ENCODE data around the gene UGGT1. TPM values are rescaled to one million over a fixed set of nuclear protein-coding genes. Genes with fewer than 3 reads are reported as not detected.

The UGGT1 gene
- total and polyA plus RNA-seq, 2 experiments from 2014 or later = 8.3 to 38.4 TPM

DNA sequence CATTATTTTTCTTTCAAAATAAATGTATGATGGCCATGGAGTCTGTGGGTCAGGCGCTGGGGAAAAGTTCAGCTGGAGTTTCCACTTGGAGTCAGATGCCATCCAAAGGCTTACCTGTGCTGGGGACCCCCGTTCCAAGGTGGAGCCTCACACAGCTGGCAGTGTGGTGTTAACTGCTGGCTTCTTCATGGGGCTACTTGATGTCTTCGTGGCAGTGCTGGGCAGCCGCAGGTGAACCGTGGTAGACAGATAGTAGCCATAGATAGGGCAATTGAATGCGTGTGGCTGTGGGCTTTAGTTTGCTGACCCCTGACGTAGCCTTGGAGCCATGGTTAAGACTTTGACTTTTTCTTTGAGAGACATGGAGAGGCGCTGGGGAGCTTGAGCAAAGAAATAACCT lies 144.6 kb downstream of the UGGT1 start:
- DNase-seq (ENCODE audit: low read depth in 1 of 2, low spot score in 1 of 2) = no peak
- Histone ChIP-seq H3K4me3 (no peak overlapping the region), H3K4me1 (ENCODE audit: low read depth) (no peaks in the 10 kb centered on the region), H3K27me3 (peaks cover 12% of the 10 kb centered on the region), H3K27ac (no peak overlapping the region), H3K36me3 (no peaks in the 10 kb centered on the region), H3K9me3 (ENCODE audit: low read depth) (no peaks in the 10 kb centered on the region)
- TF ChIP-seq, protein P1, sequence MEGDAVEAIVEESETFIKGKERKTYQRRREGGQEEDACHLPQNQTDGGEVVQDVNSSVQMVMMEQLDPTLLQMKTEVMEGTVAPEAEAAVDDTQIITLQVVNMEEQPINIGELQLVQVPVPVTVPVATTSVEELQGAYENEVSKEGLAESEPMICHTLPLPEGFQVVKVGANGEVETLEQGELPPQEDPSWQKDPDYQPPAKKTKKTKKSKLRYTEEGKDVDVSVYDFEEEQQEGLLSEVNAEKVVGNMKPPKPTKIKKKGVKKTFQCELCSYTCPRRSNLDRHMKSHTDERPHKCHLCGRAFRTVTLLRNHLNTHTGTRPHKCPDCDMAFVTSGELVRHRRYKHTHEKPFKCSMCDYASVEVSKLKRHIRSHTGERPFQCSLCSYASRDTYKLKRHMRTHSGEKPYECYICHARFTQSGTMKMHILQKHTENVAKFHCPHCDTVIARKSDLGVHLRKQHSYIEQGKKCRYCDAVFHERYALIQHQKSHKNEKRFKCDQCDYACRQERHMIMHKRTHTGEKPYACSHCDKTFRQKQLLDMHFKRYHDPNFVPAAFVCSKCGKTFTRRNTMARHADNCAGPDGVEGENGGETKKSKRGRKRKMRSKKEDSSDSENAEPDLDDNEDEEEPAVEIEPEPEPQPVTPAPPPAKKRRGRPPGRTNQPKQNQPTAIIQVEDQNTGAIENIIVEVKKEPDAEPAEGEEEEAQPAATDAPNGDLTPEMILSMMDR (IDR thresholded peaks at IDR 0.05; ENCODE audit: low read depth, low read length) = no peak

DNA sequence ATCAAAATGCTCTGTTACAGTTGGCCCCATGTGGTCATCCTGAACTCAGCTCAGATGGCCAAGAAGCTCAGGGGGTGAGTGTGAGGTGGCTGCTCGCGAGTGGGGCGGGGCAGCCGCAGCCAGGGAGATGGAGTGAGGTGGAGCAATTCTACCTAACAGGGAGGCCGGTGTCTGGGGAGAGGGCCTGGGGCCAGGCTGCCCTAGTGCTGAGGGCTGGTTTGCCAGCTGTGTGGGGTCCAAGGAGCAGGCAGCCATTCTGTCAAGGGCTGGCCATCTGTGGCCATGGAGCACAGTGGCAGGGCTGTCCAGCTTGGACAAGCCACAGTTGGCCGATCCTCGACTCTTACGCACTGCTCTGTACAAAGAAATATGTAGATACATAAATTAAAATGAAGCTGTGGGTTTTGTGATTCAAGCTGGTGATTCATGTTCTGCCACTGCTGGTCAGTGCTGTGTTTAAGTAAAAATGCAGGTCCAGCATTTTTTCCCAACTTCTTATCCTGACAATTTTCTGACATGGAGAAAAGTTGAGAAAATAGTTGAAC lies 145.6 kb downstream of the UGGT1 start:
- DNase-seq (ENCODE audit: low read depth in 1 of 2, low spot score in 1 of 2) = peak in 1 of 2 donors; percentile 77
- no peaks in the 10 kb centered on the region for H3K4me1 ChIP-seq (ENCODE audit: low read depth)
- H3K9me3 ChIP-seq (ENCODE audit: low read depth) = no peaks in the 10 kb centered on the region
- H3K4me3 ChIP-seq = no peak overlapping the region
- H3K36me3 ChIP-seq = no peaks in the 10 kb centered on the region
- no peak overlapping the region for H3K27ac ChIP-seq
- TF ChIP-seq, protein P1 (IDR thresholded peaks at IDR 0.05; ENCODE audit: low read depth, low read length) = no peak
- peaks cover 12% of the 10 kb centered on the region for H3K27me3 ChIP-seq

DNA sequence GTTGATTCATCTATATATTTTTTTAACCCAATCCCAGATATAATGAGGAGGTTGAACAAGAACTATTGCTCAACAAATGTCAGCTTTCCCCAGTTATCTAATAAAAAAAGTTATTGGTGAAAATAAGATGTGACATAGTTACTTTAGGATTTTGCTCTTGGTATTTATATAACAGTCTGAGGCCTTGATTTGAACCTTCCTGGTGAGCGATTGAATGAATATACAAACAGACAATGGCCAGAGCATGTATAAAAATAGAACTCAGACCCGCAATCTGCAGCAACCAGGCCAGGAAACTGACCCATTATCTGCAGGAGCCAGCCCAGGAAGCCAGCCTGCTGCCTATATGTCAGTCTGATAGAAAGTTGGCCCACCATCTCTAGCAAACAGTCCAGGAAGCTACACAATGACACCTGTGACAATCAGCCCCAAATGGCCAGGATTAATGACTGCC lies 146.1 kb downstream of the UGGT1 start:
- no peak overlapping the region for H3K27ac ChIP-seq
- H3K27me3 ChIP-seq = peaks cover 7% of the 10 kb centered on the region
- DNase-seq (ENCODE audit: low read depth in 1 of 2, low spot score in 1 of 2) = no peak
- no peak overlapping the region for H3K4me3 ChIP-seq
- H3K36me3 ChIP-seq = no peaks in the 10 kb centered on the region
- H3K9me3 ChIP-seq (ENCODE audit: low read depth) = no peaks in the 10 kb centered on the region
- no peaks in the 10 kb centered on the region for H3K4me1 ChIP-seq (ENCODE audit: low read depth)
- TF ChIP-seq, protein P1 (IDR thresholded peaks at IDR 0.05; ENCODE audit: low read depth, low read length) = no peak

DNA sequence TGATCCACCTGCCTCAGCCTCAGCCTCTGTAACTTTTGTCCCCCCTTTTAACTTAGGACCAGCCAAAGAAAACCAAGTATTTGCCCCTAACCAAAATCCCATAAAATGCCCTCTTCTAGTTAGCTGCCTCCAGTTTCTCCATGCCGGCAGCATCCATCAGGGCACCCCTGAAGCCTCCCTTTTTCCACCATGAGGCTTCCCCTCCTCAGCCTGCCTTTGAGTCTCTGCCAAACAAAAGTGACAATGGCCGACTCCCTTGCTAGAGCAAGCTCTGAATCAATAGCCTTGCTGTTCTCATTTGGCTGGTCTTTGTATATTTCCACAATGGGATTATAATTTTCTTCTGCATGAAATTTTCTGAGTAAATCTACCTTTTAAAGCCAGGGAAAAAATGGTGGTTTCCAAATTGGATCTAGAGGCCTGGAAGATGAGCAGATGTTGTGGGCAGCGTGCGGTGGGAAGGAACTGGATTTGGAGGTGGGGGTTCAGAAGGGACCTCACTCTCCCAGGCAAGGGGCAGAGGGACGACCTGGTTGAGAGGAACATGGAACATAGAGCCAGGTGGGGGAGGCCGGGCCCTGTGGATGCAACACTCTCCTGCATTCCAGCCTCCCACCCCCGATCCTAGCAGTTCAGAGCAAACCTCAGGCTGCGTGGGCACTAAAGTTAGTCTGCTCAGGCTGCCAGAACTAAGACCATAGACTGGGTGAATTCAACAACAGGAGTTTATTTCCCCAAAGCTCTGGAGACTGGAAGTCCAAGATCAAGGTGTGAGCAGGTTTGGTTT lies 147.1 kb downstream of the UGGT1 start:
- no peak overlapping the region for H3K27ac ChIP-seq
- no peaks in the 10 kb centered on the region for H3K36me3 ChIP-seq
- no peaks in the 10 kb centered on the region for H3K9me3 ChIP-seq (ENCODE audit: low read depth)
- DNase-seq (ENCODE audit: low read depth in 1 of 2, low spot score in 1 of 2) = no peak
- no peak overlapping the region for H3K4me3 ChIP-seq
- no peaks in the 10 kb centered on the region for H3K27me3 ChIP-seq
- TF ChIP-seq, protein P1 (IDR thresholded peaks at IDR 0.05; ENCODE audit: low read depth, low read length) = no peak
- no peaks in the 10 kb centered on the region for H3K4me1 ChIP-seq (ENCODE audit: low read depth)

DNA sequence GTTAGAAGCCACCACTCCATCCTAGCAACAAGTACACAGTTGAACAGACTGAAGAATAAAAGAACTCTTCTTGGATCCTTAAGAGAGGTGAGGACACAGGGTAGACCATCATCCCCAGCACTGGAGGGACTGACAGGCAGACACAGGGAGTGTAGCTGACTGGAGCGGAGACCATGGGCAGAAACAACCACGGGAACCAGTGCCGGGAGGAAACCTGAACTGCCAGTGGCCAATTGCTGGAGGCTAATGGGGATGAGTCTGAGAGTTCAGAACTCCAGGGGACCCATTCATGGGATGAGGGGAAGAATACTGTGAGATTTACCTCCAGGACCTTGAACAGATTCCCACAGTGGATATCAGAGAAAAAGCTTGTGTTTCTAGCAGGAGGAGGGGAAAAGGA lies 150.9 kb downstream of the UGGT1 start:
- H3K4me3 ChIP-seq = no peak overlapping the region
- TF ChIP-seq, protein P1 (IDR thresholded peaks at IDR 0.05; ENCODE audit: low read depth, low read length) = no peak
- no peak for DNase-seq (ENCODE audit: low read depth in 1 of 2, low spot score in 1 of 2)
- no peak overlapping the region for H3K27ac ChIP-seq
- no peaks in the 10 kb centered on the region for H3K27me3 ChIP-seq
- H3K4me1 ChIP-seq (ENCODE audit: low read depth) = no peaks in the 10 kb centered on the region
- H3K9me3 ChIP-seq (ENCODE audit: low read depth) = no peaks in the 10 kb centered on the region
- no peaks in the 10 kb centered on the region for H3K36me3 ChIP-seq

Other genes with a start within 250 kb of the UGGT1 start
- gene POLR2D, start 233.0 kb upstream of the UGGT1 start, total RNA-seq = 14.4 and 16.0 TPM in 2 replicates
- 26.1 and 44.2 TPM in 2 replicates for gene POLR2D, start 233.0 kb upstream of the UGGT1 start, polyA plus RNA-seq
- 7.9 and 10.3 TPM in 2 replicates for gene AMMECR1L, start 205.2 kb upstream of the UGGT1 start, total RNA-seq
- gene AMMECR1L, start 205.2 kb upstream of the UGGT1 start, polyA plus RNA-seq = 6.6 and 8.2 TPM in 2 replicates
- 18.6 and 19.5 TPM in 2 replicates for gene SAP130, start 63.1 kb upstream of the UGGT1 start, total RNA-seq
- 22.8 and 23.9 TPM in 2 replicates for gene SAP130, start 63.1 kb upstream of the UGGT1 start, polyA plus RNA-seq
- 24.5 and 26.1 TPM in 2 replicates for gene HS6ST1, start 227.7 kb downstream of the UGGT1 start, total RNA-seq
- 13.8 and 22.9 TPM in 2 replicates for gene HS6ST1, start 227.7 kb downstream of the UGGT1 start, polyA plus RNA-seq

All from cardiac muscle cell (in vitro differentiated cells and primary cell).